GM23338 (cell line): Measurements from ENCODE around the gene CARD10. TPM values are rescaled to one million over a fixed set of nuclear protein-coding genes. Genes with fewer than 3 reads are reported as not detected.

ENCODE experiments used
- ATAC-seq: fragments of 200-7000 bp; cut with Tn5 transposase; 3 replicates; pipeline ENCODE4 v1.9.1; 2020
- DNase-seq: peaks from one replicate; pipeline ENCODE4 v3.0.0-alpha.2; 2015; ENCODE audit warnings: low spot score
- H2AFZ ChIP-seq: fragments of 200-600 bp; sonication (generic); 2 replicates; pipeline ENCODE4 v1.8.0; 2016; ENCODE audit warnings: antibody characterized with exemption, mild to moderate bottlenecking, moderate library complexity
- H3F3A ChIP-seq: fragments of 200-600 bp; sonication (generic); replicated peaks from 2 replicates; pipeline ENCODE4 v1.8.0; 2017; ENCODE audit warnings: antibody characterized with exemption, mixed run types, low read depth
- H3K27ac ChIP-seq: fragments of 200-600 bp; sonication (generic); 2 replicates; pipeline ENCODE4 v1.6.1; 2016; ENCODE audit warnings: low read depth
- H3K27me3 ChIP-seq: fragments of 200-600 bp; sonication (generic); 2 replicates; pipeline ENCODE4 v1.8.0; 2016; ENCODE audit warnings: mild to moderate bottlenecking, mixed run types, moderate library complexity; ENCODE audit not compliant: insufficient read depth
- H3K36me3 ChIP-seq: fragments of 200-600 bp; sonication (generic); 2 replicates; pipeline ENCODE4 v1.8.0; 2016; ENCODE audit warnings: mild to moderate bottlenecking; ENCODE audit not compliant: insufficient read depth
- H3K4me1 ChIP-seq: fragments of 200-600 bp; sonication (generic); 2 replicates; pipeline ENCODE4 v1.8.0; 2016; ENCODE audit warnings: mild to moderate bottlenecking, moderate library complexity; ENCODE audit not compliant: insufficient read depth
- H3K4me2 ChIP-seq: fragments of 200-600 bp; sonication (generic); 2 replicates; pipeline ENCODE4 v1.7.1; 2017; ENCODE audit warnings: mixed run types
- H3K4me3 ChIP-seq: fragments of 200-600 bp; sonication (generic); 2 replicates; pipeline ENCODE4 v1.6.1; 2016; ENCODE audit warnings: mixed run types
- H3K79me2 ChIP-seq: fragments of 200-600 bp; sonication (generic); replicated peaks from 2 replicates; pipeline ENCODE4 v1.8.0; 2017; ENCODE audit warnings: mild to moderate bottlenecking; ENCODE audit not compliant: insufficient read depth
- H3K9me2 ChIP-seq: fragments of 200-600 bp; sonication (generic); 2 replicates; pipeline ENCODE4 v1.8.0; 2017; ENCODE audit not compliant: insufficient read depth
- H4K20me1 ChIP-seq: fragments of 200-600 bp; sonication (generic); replicated peaks from 2 replicates; pipeline ENCODE4 v1.8.0; 2017; ENCODE audit warnings: mild to moderate bottlenecking; ENCODE audit not compliant: insufficient read depth
- H3K27ac Mint-ChIP-seq: 2 replicates; pipeline ENCODE4 v1.8.0; 2020; ENCODE audit warnings: inconsistent platforms, mild to moderate bottlenecking, moderate library complexity, mixed read lengths
- H3K27me3 Mint-ChIP-seq: 3 replicates; pipeline ENCODE4 v1.8.0; 2022; ENCODE audit warnings: low read depth, mild to moderate bottlenecking, moderate library complexity, mixed read lengths, inconsistent platforms; ENCODE audit not compliant: insufficient read depth, poor library complexity
- H3K36me3 Mint-ChIP-seq: 3 replicates; pipeline ENCODE4 v1.8.0; 2021; ENCODE audit warnings: low read depth, mild to moderate bottlenecking, inconsistent platforms, moderate library complexity, mixed read lengths
- H3K4me1 Mint-ChIP-seq: 3 replicates; pipeline ENCODE4 v1.8.0; 2020; ENCODE audit warnings: mild to moderate bottlenecking, inconsistent platforms, mixed read lengths
- H3K4me3 Mint-ChIP-seq: 3 replicates; pipeline ENCODE4 v1.8.0; 2021; ENCODE audit warnings: moderate library complexity, mild to moderate bottlenecking, inconsistent platforms, mixed read lengths
- H3K9me3 Mint-ChIP-seq: 3 replicates; pipeline ENCODE4 v1.8.0; 2020; ENCODE audit warnings: moderate library complexity, mild to moderate bottlenecking, inconsistent platforms, mixed read lengths
- EZH2 ChIP-seq: fragments of 200-600 bp; sonication (generic); IDR thresholded peaks from one replicate; pipeline ENCODE4 v1.8.0; 2017; ENCODE audit warnings: antibody characterized with exemption, mild to moderate bottlenecking, low read depth; ENCODE audit not compliant: unreplicated experiment
- NANOG ChIP-seq: IDR thresholded peaks from 2 replicates; pipeline ENCODE4 v1.6.1; 2016; ENCODE audit warnings: antibody characterized with exemption, borderline replicate concordance
- STAT1 ChIP-seq: IDR thresholded peaks from one replicate; pipeline ENCODE4 v1.6.1; 2016; ENCODE audit warnings: antibody characterized with exemption; ENCODE audit not compliant: unreplicated experiment
- ZNF331 ChIP-seq: fragments of 250-450 bp; sonication (Bioruptor Pico); IDR thresholded peaks from 2 replicates; pipeline ENCODE4 v1.5.0; 2020; ENCODE audit warnings: low read depth, mild to moderate bottlenecking, moderate library complexity
- polyA plus RNA-seq: library from polyadenylated mRNA; unstranded; fragments of >200 nt; fragmentation: Nextera tagmentation; extraction: Ambion mirVana; gene quantifications from 2 replicates; pipeline ENCODE4 v1.2.1, GENCODE V29; 2016
- total RNA-seq: library from RNA; depleted of rRNA; stranded (reverse); fragments of >200 nt; shearing (Covaris generic); gene quantifications from 2 replicates; pipeline ENCODE4 v1.2.3, GENCODE V29; 2014
- TF ChIP-seq, protein P1 (sequence below): fragments of 250-450 bp; sonication (Bioruptor Pico); IDR thresholded peaks from 2 replicates; pipeline ENCODE4 v1.5.0; 2020; ENCODE audit warnings: mild to moderate bottlenecking, moderate library complexity

Gene CARD10
- total and polyA plus RNA-seq, 2 experiments from 2014 or later, result 5.4 to 17.2 TPM

DNA sequence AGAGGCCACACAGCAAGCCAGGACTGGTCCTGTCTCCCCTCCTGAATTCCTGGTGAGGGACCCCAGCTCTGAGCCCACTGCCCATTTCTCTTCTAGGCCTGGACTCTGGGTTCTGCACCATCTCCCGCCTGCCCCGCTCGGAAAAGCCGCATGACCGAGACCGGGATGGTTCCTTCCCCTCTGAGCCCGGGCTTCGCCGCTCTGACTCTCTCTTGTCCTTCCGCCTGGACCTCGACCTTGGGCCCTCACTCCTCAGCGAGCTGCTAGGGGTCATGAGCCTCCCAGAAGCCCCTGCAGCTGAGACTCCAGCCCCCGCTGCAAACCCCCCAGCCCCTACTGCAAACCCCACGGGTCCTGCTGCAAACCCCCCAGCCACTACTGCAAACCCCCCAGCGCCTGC lies 48.8 kb upstream of the CARD10 start:
- Mint-ChIP-seq H3K27me3 (peaks cover 13% of the 10 kb centered on the region), H3K4me3 (no peak overlapping the region; the same call in 2 of the 3 replicates), H3K36me3 (peaks cover 8% of the 10 kb centered on the region), H3K27ac (no peak overlapping the region), H3K9me3 (no peaks in the 10 kb centered on the region), H3K4me1 (peaks cover 45% of the 10 kb centered on the region)
- H3K27ac ChIP-seq, result no peak overlapping the region
- no peaks in the 10 kb centered on the region for H3K36me3 ChIP-seq
- H4K20me1 ChIP-seq, result no peaks in the 10 kb centered on the region
- peaks cover 8% of the 10 kb centered on the region; the same call in 1 of the 2 replicates for H3K79me2 ChIP-seq
- H3K4me2 ChIP-seq, result no peak overlapping the region
- DNase-seq, result no peak
- H3F3A ChIP-seq, result peaks cover 12% of the 10 kb centered on the region; the same call in 1 of the 2 replicates
- H3K4me1 ChIP-seq, result peaks cover 31% of the 10 kb centered on the region
- H2AFZ ChIP-seq, result no peak overlapping the region
- ATAC-seq, result no peak
- no peak overlapping the region for H3K4me3 ChIP-seq
- TF ChIP-seq, protein P1, sequence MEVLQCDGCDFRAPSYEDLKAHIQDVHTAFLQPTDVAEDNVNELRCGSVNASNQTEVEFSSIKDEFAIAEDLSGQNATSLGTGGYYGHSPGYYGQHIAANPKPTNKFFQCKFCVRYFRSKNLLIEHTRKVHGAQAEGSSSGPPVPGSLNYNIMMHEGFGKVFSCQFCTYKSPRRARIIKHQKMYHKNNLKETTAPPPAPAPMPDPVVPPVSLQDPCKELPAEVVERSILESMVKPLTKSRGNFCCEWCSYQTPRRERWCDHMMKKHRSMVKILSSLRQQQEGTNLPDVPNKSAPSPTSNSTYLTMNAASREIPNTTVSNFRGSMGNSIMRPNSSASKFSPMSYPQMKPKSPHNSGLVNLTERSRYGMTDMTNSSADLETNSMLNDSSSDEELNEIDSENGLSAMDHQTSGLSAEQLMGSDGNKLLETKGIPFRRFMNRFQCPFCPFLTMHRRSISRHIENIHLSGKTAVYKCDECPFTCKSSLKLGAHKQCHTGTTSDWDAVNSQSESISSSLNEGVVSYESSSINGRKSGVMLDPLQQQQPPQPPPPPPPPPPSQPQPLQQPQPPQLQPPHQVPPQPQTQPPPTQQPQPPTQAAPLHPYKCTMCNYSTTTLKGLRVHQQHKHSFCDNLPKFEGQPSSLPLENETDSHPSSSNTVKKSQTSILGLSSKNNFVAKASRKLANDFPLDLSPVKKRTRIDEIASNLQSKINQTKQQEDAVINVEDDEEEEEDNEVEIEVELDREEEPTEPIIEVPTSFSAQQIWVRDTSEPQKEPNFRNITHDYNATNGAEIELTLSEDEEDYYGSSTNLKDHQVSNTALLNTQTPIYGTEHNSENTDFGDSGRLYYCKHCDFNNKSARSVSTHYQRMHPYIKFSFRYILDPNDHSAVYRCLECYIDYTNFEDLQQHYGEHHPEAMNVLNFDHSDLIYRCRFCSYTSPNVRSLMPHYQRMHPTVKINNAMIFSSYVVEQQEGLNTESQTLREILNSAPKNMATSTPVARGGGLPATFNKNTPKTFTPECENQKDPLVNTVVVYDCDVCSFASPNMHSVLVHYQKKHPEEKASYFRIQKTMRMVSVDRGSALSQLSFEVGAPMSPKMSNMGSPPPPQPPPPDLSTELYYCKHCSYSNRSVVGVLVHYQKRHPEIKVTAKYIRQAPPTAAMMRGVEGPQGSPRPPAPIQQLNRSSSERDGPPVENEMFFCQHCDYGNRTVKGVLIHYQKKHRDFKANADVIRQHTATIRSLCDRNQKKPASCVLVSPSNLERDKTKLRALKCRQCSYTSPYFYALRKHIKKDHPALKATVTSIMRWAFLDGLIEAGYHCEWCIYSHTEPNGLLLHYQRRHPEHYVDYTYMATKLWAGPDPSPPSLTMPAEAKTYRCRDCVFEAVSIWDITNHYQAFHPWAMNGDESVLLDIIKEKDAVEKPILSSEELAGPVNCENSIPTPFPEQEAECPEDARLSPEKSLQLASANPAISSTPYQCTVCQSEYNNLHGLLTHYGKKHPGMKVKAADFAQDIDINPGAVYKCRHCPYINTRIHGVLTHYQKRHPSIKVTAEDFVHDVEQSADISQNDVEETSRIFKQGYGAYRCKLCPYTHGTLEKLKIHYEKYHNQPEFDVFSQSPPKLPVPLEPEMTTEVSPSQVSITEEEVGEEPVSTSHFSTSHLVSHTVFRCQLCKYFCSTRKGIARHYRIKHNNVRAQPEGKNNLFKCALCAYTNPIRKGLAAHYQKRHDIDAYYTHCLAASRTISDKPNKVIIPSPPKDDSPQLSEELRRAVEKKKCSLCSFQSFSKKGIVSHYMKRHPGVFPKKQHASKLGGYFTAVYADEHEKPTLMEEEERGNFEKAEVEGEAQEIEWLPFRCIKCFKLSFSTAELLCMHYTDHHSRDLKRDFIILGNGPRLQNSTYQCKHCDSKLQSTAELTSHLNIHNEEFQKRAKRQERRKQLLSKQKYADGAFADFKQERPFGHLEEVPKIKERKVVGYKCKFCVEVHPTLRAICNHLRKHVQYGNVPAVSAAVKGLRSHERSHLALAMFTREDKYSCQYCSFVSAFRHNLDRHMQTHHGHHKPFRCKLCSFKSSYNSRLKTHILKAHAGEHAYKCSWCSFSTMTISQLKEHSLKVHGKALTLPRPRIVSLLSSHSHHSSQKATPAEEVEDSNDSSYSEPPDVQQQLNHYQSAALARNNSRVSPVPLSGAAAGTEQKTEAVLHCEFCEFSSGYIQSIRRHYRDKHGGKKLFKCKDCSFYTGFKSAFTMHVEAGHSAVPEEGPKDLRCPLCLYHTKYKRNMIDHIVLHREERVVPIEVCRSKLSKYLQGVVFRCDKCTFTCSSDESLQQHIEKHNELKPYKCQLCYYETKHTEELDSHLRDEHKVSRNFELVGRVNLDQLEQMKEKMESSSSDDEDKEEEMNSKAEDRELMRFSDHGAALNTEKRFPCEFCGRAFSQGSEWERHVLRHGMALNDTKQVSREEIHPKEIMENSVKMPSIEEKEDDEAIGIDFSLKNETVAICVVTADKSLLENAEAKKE (CRISPR knock-in tag), result no peak
- TF ChIP-seq NANOG (no peak), ZNF331 (no peak), EZH2 (no peak), STAT1 (no peak)
- H3K9me2 ChIP-seq, result no peaks in the 10 kb centered on the region
- no peaks in the 10 kb centered on the region for H3K27me3 ChIP-seq
